GM19025 (cell line): ENCODE measurements around the gene DENND2A.

Source experiments
- ATAC-seq: cut with Tn5 transposase; IDR thresholded peaks from one replicate; pipeline ENCODE4 v1.9.1; 2021; ENCODE audit warnings: mild to moderate bottlenecking, low read depth, moderate library complexity; ENCODE audit not compliant: unreplicated experiment

DENND2A gene

GRCh38 chr7:140475747-140476333 is 164.8 kb downstream of the DENND2A start:
- no peak for ATAC-seq
